GOT3 (cell line): ENCODE data around the gene KIF12.
"Not testable (repeated sequence)": the region's sequence is repeated elsewhere in the genome, so short reads cannot be mapped to it uniquely, and the experiment has no call there.

Experiments used
- DNase-seq: peaks from one replicate; lab custom pipeline; 2025; ENCODE audit warnings: mixed read lengths; lab: John Stamatoyannopoulos, UW

The KIF12 gene

DNA sequence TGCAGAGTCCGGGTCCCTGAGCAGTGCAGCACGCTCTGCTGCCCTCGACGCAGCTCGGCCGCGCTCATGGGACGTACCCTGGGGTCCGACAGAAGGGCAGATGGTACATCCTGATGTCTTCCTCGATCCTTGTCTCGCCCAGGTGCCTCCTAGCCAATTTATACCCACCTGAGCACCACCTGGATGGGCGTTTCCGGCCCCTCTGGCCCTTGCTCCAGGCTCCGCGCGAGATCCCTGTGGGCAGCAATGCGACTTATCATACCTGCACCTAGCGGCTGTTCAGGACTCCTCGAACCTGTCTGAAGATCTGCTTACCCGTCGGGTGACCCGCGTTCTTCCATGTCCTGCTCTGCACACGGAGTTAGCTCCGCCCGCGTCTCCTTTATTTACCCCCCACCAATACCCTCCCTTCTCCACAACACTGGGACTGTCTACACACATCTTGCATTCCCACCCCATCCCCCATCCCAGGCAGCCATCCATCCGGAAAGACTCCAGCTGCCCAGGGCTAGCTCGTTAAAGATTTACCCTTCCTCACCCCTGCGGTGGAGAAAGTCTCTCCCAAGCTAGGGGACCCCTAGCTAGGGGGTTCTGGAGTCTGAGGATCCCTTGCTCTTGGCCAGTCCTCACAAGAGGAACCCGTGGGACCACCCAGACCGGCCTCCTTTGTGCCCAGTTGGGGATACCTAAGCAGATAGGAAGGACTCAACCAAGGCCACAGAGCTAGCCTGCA is at the start of gene KIF12:
Gene KIF12, minus strand, starts transcription at position 357 of the 733 bp plus-strand sequence. Its CDS starts 16 bp downstream, at position 341.
- no peak for DNase-seq

DNA sequence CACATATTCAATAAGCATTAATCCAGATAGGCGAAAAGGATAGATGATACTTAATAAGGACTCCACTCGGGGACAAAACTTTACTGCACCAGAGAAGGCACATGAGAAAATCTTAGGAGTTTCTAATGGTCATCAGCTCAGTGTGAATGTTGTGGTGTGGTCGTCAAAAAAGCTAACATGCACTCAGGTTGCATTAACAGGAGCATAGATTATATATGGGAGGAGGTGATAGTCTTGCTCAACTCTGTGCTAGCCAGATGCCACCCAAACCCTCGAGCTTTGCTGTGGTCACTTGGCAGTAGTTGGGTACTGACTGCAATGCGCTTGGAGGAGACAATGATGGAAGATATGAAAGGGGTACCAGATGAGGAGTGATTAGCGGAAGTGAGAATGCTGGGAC is 47.6 kb upstream of the KIF12 start:
- no peak for DNase-seq

GRCh38 chr9:114143234-114143633 is 44.1 kb upstream of the KIF12 start:
- no peak for DNase-seq

DNA sequence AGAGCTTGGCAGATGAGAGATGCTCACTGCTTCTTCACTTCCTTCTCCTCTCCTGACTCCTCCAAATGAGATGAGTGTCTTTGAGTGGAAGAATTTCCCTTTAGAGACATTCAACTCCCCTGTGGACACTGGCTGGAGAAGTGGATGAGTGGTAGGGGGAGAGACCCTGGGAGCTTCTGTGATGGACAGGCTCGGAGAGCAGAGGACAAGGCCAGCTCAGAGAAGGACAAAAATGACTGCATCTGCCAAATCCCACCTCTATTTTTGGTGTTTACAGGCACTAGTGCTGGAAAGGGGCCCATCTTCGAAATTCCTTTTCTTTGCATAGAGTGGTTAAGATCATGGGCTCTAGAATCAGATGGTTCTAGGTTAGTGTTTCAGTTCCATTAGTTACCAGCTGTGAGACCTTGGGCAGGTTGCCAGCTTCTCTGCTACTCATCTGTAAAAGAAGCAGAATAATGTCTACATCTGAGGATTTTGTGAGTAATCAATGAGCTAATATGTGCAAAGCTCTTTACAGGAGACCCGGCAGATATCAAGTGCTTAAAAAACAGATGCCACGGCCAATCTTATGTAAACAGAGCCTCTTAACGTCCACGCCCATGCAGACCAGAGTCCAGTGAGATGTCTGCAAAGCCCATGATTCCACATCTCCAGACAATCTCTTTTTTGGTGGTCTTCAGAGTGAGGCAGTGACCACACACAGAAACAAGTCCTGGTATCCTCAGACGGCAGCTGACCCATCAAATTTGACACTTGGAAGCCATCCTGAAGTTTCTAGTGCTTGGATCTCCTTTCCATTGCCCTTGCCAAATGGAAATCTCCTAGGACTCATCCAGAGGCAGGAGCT is 42.7 kb upstream of the KIF12 start:
- no peak for DNase-seq

DNA sequence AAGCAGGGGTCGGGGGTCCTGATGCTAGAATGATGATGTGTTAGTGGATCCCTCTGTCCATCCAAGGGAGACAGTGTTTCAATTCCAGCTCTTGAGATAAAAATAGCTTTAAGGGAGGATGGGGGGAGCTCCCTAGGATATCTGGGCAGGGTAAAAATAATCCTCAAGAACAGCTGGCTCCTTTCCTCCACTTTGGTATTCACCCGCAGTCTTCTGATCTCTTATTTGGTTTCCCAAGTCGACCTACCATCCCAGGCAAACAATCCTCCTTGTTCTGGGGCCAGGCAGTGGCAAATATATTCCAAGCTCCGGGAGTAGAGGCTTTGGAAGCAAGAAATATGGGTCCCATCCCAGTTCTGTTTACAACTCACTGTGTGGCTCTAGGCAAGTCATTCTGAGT is 41.8 kb upstream of the KIF12 start:
- DNase-seq = no peak

DNA sequence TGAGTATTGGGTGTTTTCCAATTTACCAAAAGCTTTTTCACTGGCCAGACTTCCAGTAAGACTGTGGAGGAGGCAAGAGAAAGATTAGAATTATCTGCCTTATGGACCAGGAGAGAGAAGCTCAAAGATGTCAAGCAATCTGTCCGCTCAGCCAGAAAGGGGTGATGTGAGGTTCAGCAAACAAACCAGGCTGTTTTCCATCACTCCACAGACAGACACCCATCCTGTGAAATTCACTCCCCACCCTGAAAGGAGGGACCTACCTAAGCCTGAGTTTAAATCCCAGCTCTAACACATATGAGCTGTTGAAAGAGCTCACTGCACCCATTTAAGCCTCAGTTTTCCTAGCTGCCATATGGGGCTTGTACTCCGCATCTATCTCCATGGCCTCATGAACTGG is 41.3 kb upstream of the KIF12 start:
- no peak for DNase-seq

DNA sequence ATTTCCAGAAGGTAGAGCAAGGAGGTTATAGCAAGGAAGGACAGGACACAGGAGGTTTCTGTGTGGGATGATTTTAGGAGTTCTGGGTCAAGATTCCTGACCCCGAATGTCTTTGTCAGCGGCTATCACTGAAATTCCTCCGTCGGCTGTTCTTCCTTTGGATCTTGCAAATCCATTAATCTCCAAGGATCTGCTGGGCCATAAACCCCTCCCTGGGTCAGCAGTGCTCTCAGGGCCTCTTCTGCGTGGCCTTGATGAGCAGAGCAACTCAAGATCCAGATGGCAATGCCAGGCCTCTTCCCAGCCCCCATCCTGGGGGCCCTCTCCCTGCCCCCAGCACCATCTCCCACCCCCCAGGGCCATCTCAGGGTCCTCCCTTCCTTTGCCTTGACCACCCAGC is 40.0 kb upstream of the KIF12 start:
- no peak for DNase-seq

GRCh38 chr9:114138552-114138971 is 39.5 kb upstream of the KIF12 start:
- no peak for DNase-seq

GRCh38 chr9:114137831-114138230 is 38.7 kb upstream of the KIF12 start:
- DNase-seq = no peak

GRCh38 chr9:114134827-114135396 is 35.8 kb upstream of the KIF12 start:
- DNase-seq = no peak

- DNase-seq = no peak
Measured at GRCh38 chr9:114132550-114132918, 33.4 kb upstream of the KIF12 start.

GRCh38 chr9:114131808-114132549 is 32.9 kb upstream of the KIF12 start:
- DNase-seq = no peak

DNA sequence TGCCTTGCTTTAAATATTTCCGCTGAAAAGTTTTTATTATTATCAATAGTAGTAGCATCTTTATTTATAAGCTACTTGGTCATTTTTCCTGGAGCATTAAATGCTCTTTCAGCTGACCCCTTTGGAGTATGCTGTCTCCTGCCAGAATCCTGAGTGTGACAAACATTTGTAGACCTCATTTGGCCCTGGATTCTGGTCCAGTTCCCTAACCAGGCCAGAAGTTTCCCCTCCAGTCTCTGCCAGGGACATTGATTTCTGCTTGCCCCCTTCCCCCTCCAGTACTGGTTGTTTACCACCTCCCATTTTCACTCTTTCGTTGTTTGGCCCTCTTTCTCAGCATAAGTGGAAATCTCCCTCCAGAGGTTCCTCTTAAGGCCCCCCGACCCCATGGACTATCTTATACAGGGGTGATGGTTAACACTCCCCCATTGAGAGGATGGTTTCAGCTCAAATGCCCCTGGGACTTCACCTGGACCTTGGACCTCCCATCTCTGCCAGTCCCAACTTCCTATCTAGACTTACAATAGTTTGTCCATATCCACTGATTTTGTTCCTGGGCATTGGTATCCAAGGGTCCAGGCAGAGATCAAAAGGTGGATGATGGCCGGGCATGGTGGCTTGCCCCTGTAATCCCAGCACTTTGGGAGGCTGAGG is 31.7 kb upstream of the KIF12 start:
- no peak for DNase-seq

GRCh38 chr9:114130141-114130540 is 31.0 kb upstream of the KIF12 start:
- no peak for DNase-seq

GRCh38 chr9:114128759-114129158 is 29.7 kb upstream of the KIF12 start:
- DNase-seq = not testable (repeated sequence)

- DNase-seq = no peak
Measured at GRCh38 chr9:114126247-114127060, 27.4 kb upstream of the KIF12 start.

- DNase-seq = no peak
Measured at GRCh38 chr9:114125476-114126013, 26.5 kb upstream of the KIF12 start.

DNA sequence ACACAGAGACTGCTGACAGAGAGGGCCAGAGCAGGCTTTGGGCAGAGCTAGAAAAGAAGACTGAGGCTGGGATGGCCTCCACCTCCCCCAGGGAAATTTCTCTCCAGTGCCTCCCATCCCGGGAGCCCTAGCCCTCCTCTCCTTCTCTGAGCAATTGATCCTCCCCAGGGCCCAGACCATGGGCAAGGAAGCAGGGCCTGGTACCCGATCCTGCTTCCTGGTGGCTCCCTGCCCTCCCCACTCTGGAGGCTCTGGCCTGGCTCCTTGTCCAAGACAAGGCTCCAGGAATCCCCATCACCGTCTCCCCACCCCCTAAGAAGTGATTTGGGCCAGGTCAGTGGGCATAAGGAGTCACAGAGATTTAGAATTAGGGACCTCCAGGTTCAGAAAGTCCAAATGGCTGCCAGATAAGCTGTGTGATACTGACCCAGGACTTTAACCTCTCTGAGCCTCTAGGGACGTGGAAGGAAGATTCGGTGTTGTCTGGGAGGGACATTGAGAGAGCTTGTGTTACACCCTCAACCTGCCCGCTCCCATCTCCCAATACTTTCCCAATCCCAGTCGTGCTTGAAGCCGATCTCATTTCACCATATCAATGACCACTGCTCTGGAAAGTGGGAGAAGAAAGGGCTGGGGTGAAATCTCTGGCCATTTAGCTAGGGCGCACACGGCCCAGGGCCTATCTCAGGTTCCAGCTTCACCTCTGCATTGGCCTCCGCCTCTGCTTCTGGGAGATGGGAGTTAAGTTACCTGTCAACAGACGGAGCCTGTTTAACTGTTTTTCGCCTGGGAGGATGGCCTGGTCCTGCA is 25.8 kb upstream of the KIF12 start:
- no peak for DNase-seq

DNA sequence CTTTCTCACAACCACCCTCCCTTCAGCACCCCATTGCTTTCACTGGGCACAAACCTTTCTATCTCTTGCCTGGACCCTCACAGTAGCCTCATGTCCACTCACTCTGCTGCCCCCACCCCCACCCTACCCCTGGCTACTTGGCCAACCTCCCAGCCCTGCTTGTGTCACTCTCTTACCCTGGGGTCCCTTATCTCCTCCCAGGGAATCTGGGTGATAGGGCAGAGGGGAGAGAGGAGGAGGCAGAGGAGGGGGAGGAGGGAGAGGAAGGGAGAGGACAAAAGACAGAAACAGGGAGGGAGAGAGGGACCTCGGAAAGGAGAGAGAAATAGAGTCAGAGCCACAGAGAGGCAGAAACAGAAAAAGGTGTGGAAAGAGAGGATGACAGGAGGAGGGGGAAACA is 25.0 kb upstream of the KIF12 start:
- DNase-seq = no peak
